Activated T-helper 1 cell treated with Interleukin-2 at 50 U/mL for 16 hours (primary cell): Measurements from ENCODE around the gene PSD.
A peak's percentile ranks its signal among the peaks of the same experiment; 100 is the strongest.
"Not testable (repeated sequence)": the region's sequence is repeated elsewhere in the genome, so short reads cannot be mapped to it uniquely, and the experiment has no call there.

ENCODE experiments used
- DNase-seq: peaks from one replicate; pipeline ENCODE4 v3.0.0-alpha.2; 2020; ENCODE audit warnings: low read depth

PSD gene

DNA sequence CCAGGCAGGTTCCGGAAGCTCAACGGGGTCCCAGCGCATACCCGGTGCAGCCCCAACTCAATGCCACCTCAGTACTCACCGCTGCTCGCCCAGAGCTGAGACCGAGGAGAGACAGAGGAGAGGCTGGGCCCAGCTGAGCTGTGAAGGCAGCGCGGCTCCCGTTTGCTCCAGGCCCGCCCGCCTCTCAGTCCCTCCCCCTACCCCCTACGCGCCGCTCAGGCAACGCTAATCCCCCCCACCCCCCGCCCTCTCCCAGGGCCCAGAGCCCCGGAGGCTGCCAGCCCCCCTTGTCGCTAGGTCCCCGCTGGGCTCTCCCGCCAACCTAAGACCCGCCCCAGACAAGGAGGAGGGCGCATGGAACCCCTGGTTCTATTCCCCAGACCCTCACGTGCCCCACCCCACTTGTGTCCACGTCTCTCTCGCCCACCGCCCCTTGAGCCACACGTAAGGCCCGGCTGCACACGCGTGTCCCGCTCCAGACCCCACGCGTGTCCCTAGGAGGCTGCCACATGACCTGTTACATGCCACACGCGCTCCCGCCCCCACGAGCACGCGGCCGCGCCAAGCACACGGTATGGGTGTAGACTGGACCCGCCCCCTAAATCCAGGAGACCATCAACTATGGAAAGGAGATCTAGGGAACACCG lies at the start of gene PSD:
PSD (minus strand) TSS at position 164 of the 647 bp plus-strand sequence. CDS start 1,747 bp downstream, outside the sequence.
- no peak for DNase-seq

DNA sequence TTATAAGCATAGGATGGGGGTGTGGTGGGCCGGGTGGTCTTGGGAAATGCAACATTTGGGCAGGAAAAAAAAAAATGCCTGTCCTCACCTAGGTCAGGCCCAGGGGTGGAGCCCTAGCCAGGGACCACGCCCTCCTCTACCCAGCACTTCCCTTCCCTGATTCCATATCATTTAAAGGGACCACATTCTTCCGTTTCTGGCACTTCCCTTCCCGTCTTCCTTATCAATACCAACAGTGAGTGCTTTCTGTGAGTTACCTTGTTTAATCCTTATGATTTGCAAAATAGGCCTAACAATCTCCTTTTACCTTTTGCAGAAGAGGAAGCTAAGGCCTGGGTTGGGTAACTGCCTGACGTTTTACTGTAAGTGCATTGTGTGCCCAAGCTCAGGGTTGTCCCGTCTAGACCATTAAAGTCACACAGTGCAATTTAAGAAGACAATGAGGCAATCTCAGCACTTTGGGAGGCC lies 49.4 kb upstream of the PSD start:
- DNase-seq = no peak

DNA sequence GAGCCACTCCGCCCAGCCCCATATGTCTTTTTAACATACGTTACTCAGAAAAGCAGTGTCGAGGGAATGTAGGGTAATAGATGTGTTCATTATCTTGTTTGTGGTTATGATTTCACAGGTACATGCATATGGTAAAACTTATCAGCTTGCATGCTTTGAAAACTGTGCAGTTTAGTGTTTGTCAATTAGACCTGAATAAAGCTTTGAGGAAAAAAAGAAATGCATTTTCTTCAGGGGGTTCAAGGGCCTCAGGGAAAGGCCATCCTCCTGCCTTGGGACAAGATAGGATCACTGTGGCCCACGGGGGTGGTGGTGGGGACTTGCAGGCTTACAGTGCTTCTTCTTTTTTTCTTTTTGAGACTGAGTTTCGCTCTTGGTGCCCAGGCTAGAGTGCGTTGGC lies 48.7 kb upstream of the PSD start:
- DNase-seq = no peak

DNA sequence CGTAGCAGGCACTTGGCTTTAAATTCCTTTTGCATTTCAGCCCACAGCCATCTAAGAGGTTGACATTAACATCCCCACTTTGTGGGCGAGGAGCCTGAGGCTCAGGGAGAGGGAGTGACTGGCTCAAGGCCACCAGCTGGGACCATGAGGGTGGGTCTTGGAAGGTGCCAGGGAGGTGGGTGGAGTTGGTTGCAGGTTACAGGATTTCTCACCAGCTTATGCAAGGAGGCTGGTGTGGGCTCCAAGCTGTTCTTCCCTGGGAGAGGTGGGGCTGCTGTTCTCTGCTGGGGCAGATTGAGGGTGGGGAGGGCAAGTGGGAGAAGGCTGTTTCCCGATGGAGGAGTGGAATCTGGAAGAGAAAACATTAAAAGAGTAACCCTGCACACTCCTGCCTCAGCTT lies 46.9 kb upstream of the PSD start:
- no peak for DNase-seq

DNA sequence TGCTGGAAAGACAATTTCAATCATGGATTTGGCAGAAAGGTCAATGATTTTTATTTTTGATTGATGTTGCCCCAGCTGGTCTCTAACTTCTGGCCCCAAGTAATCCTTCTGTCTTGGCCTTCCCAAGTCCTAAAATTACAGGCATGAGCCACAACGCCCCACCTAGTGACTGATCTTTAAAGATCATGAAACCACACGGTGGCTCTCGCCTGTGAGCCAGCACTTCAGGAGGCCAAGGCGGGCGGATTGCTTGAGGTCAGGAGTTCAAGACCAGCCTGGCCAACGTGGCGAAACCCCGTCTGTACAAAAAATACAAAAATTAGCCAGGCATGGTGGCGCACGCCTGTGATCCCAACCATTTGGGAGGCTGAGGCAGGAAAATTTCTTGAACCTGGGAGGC lies 45.4 kb upstream of the PSD start:
- no peak for DNase-seq

DNA sequence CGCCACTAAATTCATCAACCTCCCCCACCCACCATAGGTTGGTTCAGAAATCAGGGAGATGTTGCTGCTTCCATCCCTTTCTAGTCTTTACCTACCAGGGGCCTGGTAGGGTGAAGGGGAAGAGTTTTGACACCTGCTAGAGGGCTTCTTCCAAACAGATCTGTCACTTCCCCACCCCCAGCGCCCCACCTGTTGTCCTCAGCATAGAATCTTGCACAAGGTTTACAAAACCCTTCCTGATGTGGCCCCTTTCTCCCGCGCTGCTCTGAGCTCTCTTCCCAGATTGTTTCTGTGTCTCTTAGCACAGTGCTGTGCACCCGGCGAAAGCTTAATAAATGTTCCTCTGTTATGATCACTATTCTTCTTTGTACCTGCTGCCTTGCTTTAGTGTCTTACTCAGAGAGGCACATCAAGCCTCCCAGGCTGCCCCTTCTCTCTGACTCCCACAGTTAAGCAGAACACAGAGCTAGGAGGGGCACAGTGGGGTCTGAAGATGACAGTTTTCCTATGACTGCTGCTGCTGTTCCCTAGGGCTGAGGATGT lies 44.0 kb upstream of the PSD start:
- no peak for DNase-seq

DNA sequence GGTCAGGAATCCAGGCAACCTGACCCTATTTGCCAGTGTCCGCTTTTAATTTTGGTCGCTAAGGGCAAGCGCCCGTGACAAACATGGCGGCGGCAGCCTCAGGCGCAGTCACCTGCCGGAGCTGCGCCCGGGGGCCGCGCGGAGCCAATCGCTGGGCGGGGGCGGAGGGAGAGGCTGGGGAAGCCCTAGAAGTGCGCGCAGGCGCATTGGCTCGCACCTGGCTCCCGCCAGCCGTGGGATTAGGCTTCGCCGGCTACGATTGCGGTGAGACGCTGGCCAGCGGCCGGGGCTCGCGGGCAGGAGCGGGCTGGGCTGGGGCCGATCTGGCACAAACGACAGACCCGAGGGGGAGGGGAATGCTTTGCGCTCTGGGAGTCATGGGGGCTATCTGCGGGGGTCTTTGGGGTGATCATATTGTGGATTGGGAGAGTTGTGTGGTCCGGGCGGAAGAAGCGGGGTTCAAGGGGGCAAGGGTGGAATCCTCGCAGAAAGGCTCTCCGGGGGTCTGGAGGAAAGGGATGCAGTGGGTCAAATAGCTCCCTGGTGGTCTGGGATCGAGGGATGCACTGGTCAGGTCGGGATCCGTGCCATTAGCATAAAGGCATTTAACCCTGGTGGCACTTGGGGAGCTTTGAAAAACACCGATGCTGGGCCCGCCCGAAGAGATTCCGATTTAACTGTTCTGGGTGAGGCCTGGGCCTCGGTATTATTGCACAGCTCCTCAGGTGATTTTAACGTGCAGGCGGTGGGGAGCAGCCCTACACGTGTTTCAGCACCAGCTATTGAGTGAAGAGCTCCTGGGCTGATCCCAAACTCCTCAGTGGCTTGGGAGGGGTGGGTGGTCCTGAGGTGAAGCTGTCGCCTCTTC lies 42.8 kb upstream of the PSD start:
- DNase-seq = peak; percentile 89

DNA sequence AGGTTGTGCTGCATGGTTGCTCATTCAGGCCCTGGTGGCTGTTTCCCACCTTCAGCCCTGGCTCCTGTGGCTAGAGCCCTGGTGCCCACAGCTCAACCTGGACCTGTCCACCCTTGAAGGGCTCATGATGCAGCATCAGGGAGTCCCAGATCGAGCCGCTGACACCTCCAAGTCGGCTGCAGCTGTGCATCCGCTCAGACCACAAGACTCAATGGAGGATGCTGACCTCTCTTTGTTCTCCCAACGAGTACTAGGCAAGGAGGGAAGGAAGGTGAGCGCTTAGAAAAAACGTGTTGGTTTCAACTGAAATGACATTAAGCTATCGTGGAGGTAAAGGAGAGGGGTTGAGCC lies 42.2 kb upstream of the PSD start:
- DNase-seq = no peak

DNA sequence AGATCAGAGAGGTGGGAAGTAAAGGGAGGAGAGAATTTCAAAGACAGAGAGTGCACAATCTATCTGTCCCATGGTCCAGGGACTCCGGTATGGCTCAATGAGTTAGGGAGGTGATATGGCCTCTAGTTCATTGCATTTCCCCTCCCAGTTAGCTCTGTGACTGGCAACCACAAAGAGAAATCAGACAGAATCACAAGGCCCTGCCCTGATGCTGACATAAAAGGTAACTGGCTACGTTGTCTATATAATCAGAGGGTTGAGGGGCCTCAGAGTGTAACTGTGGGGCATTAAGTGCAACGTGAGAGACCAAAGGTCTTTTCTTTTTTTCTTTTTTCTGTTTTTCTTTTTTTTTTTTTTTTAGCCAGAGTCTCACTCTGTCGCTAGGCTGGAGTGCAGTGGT lies 40.1 kb upstream of the PSD start:
- no peak for DNase-seq

DNA sequence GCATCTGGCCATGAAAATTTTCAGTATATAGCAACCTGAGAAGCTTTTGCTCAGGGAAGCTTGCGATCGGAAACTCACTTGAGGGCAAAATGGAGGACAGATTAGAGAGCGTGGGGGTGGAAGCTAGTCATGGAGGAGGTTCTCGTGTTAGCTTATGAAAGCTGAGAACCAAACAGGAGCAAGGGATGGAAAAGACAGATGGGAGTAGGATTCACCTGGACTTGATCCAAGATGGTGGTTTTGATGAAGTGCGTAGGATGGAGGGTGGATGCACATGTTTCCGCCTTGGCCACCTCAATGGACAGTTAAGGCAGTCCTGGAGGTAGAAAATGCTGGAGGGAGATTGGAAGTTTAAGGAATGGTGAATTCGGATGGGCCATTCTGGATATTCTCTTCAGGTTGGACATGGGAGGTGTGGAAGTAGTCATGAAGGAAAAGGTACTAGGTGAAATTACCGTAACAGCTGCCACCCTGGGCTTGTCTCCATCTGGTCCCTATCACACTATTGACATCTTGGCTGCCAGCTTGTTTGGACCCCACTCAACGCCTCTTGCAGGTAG lies 39.1 kb upstream of the PSD start:
- DNase-seq = no peak

DNA sequence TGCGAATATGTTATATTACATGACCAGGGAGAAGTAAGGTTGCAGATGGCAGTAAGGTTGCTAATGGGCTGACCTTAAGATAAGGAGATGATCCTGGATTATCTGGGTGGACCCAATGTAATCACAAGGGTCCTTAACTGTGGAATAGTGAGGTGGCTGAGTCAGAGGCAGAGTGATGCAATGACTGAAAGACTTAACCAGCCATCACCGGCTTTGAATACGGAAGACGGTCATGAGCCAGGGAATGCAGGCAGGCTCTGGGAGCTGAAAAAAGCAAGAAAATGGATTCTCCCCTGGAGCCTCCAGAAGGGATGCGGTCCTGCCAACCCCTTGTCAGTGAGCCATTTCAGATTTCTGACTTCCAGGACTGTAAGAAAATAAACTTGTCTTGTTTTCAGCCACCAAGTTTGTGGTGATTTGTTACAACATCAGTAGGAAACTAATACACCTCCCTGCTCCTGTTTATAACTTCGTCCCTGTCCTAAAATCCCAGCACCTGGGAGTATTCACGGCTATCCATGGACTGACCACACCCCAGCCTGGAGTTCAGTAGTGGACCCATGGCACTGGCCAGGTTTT lies 37.4 kb upstream of the PSD start:
- no peak for DNase-seq

DNA sequence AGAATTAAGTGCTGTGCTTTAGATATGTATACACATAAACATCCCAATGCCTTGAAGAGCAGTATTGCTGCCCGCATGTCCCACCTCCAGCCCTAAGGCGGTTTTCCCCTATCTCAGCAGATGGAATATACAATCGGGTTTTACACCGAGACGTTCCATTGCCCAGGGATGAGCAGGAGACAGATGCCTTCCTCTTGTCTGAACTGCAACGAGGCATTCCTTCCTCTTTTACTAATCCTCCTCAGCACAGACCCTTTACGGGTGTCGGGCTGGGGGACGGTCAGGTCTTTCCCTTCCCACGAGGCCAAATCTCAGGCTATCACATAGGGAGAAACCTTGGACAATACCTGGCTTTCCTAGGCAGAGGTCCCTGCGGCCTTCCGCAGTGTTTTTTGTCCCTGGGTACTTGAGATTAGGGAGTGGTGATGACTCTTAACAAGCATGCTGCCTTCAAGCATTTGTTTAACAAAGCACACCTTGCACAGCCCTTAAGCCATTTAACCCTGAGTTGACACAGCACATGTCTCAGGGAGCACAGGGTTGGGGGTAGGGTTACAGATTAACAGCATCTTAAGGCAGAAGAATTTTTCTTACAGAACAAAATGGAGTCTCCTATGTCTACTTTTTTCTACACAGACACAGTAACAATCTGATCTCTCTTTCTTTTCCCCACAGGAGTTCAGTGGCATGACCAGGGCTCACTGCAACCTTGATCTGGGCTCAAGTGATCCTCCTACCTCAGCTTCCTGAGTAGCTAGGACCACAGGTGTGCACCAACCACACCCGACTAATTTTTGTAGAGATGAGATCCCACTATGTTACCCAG lies 36.3 kb upstream of the PSD start:
- not testable (repeated sequence) for DNase-seq

DNA sequence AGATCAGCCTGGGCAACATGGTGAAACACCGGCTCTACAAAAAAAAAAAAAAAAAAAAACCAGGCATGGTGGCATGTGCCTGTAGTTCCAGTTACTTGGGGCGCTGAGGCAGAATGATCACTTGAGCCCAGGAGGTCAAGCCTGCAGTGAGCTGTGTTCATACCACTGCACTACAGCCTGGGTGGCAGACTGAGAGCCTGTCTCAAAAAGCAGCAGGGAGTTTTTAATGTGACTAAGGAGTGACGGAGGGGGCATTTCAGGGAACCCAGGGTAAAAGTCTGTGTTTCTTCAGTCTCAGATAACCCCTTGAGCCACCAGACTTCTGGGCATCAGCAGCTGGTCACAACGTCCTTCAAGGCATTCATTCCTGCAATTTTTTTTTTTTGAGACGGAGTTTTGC lies 34.9 kb upstream of the PSD start:
- DNase-seq = no peak

DNA sequence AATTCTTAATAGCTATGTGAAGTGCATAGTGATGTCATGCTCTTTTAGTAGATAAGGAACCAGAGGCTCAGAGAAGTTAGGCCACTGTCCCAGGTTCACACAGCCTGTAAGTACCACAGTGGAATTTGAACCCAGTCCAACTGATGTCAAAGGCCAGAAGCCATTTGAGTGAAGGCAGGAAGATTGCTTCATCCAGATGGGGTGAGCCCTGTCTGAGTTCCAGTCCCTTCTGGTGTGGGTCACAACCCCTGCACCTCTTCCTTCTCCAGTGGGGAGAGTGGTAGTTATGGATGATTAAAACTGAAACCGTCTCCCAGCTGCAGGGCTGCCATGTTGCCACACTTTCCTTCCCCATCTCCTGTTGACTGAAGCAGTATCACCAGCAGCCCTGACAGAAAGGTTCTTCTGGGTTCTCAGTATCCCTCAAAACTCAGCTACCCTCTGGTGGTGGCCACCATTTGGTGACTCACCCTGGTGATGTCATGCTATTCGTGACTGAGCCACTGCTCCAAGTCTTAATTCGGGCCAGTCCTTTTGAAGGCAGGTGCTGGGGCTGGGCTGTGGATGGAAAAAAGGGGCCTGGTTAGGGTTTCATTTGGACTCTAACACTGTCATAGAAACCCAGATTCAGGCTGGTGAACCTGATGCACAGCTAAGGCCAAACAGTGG lies 34.2 kb upstream of the PSD start:
- DNase-seq = no peak

DNA sequence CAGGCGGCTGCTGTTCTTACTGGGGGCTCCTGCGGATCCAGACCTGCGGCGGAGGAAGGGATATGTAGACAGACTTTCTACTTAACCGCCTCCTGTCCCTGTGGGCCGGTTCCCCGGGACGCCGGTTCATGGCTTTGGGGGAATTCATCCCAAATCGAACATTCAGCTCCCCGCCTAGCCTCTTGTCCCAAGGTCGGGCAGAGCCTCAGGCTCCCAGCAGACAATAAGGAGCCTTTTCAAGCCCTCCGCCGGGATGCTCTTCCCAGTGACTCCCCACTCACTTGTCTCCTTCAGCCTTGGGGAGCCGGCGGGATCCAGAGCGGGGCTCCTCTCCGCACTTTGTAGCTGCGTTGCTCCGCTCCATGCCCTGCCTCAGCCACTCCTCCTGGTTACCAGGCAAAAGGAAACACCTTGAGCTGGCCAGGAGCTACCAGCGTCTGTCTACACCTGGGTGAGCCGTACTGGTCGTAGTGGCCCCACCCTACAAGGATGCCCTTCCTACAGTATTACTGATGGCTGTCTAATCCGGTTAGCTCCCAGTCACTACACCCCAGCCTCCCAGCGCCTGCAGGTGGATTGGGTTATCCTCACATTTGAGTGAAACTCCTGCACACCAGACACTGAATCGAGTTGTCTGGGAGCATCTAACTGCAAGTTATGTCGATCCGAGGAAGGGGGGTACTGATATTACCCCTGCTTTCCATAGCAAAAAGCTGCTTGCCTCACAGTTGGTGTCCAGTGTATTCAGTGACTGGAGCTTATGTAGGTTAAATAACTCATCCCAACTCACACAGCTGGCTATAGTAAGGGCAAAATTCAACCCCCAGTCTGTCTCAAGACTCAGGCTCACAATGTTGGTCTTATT lies 32.8 kb upstream of the PSD start, which contains the start of gene C10orf95:
C10orf95 (minus strand) TSS at position 439 of the 865 bp plus-strand sequence. CDS start 450 bp downstream, outside the sequence.
- no peak for DNase-seq

DNA sequence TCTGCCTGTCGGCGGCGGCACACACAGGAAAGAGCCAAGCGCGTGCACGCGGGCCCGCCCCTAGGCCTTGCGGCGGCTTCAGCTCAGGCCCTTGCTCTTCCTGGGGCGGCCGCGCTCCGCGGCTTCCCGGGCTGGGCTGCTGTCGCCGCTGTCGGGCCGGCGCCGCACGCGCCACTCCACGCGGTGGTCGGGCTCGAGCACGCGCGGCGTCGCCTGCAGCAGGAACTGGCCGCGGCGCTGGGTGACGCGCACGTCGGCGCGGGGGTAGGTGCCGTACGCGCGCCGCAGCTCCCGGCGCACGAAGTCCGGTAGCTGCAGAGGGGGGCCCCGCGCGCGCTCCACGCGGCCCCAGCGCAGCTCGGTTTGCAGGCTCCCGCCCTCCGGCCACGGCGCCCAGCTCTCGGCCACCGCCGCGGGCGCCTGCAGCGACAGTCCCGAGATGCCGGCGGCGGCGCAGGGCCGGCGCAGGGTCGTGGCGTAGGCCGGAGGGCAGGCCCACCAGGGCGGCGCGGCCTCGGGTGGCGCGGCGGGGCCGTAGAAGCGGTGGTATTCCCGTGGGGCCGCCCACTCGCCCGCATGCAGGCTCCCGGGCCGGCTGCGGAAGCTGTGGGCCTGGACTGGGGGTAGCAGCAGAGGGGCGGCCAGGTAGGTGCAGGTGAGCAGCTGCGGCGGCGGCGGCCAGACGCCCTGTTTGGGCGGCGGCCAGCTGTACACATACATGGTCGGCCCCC lies 32.0 kb upstream of the PSD start:
- DNase-seq = peak; percentile 90

DNA sequence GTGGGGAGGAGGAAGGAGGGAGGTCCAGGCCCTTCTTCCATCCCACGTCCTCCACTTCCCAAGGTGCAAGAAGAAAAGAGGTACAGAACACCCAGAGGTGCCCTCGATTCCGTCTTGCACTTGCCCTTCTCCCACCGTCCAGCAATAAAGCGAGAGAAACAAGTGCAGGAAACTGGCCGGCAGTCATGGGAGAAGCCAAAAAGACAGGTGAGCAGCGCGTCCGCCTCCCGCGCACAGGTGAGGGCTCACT lies 31.5 kb upstream of the PSD start:
- DNase-seq = no peak

DNA sequence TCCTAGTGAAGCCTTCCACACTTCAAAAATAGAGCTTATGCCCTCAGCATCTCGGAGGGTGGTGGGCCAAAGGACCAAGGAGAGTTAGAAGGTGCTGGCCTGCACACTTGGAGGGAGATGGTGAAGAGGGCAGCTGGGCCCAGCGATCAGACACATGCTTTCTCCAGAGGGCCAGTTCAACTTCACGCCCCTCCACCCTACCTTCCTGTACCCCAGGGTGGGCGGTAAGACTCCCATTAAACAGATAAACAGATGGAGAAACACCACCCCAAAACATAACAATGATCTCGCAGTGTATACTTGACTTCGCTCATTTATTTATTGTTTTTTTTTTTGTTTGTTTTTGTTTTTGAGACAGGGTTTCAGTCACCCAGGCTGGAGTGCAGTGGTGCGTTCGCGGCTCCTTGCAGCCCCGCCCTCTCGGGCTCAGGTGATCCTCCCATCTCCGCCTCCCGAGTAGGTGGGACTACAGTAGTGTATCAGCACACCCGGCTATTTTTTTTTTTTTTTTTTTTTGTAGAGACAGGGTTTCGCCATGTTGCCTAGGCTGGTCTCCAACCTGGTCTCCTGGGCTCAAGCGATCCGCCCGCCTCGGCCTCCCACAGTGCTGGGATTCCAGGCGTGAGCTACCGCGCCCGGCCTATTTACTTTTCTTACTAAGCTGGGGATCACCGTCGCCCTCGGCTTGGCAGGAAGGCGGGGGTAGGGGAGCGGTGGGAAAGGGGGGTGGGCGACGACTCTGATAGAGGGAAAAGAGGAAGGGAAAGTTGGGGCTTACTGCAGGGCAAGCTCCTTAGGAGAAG lies 30.9 kb upstream of the PSD start:
- DNase-seq = peak; percentile 74

DNA sequence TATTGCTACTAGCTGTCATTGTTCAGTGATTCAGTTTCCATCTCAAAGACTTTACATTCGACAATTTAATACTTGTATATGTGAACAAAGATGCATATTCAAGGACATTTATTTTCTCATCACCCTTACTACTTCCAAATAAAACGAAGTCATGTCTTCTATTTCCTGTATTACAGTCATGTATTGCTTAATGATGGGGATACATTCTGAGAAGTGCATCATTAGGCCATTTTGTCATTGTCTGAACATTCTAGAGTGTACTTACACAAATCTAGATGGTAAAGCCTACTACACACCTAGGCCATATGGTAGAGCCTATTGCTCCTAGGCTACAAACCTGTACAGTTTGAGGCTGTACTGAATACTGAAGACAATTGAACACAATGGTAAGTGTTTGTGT lies 26.3 kb upstream of the PSD start:
- no peak for DNase-seq
